PFSK-1 (cell line): ENCODE data around the gene ATOH8.

Experiments
- FOXP2 ChIP-seq: optimal IDR thresholded peaks from 2 replicates; pipeline ENCODE3; 2011; ENCODE audit warnings: borderline replicate concordance, control low read depth, inconsistent platforms; ENCODE audit not compliant: insufficient read depth; ENCODE audit errors: extremely low read length, extremely low read depth
- POLR2AphosphoS5 ChIP-seq: IDR thresholded peaks from 2 replicates; pipeline ENCODE4 v1.6.1; 2012; ENCODE audit warnings: low read depth, mild to moderate bottlenecking, control low read depth, low read length, moderate library complexity
- REST ChIP-seq, 2 experiments: IDR thresholded peaks; 2 replicates each; pipeline versions ENCODE4 v1.6.1 to v1.8.0; 2011 to 2012; ENCODE audit warnings: low read depth in 2 of 2, low read length in 2 of 2, control low read depth in 1 of 2, inconsistent platforms in 1 of 2, mild to moderate bottlenecking in 1 of 2, moderate library complexity in 1 of 2; ENCODE audit not compliant: insufficient read depth in 1 of 2
- SIN3A ChIP-seq: IDR thresholded peaks from 2 replicates; pipeline ENCODE4 v1.6.1; 2012; ENCODE audit warnings: mild to moderate bottlenecking, low read length, moderate library complexity, borderline replicate concordance; ENCODE audit not compliant: insufficient read depth
- TAF1 ChIP-seq: IDR thresholded peaks from 2 replicates; pipeline ENCODE4 v1.6.1; 2012; ENCODE audit warnings: low read length, control low read depth, borderline replicate concordance; ENCODE audit not compliant: insufficient read depth

DNA sequence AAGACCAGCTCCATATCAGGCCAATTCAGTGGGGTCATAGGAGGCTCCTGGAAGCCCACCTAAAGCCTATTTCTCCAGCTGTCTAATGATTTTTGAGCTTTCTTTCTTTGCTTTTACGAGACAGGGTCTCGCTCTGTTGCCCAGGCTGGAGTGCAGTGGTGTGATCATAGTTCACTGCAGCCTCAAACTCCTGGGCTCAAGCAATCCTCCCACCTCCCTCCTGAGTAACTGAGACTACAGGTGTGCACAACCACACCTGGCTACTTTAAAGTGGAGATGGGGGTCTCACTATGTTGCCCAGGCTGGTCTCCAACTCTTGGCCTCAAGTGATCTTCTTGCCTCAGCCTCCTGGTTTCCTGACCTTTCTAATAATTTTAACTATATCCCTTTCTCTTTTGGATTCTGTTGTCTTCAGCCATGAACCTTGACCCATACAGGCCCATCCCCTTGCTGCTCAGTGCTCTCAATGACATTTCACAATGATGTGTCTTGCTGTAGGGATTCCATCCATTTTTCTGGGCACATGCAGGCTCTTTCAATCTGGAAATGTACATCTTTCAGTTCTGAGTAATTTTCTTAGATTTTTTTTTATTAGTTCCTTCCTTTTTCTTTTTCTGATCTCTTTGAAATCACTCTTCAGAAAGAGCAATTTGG is 30.0 kb upstream of the ATOH8 start:
- TF ChIP-seq REST (IDR thresholded peaks at IDR 0.05; ENCODE audit: insufficient read depth in 1 of 2, low read depth in 2 of 2, low read length in 2 of 2): no peak
- no peak for TF ChIP-seq FOXP2
- TF ChIP-seq POLR2AphosphoS5: no peak
- no peak for TF ChIP-seq SIN3A
- TF ChIP-seq TAF1: no peak
